Activated B cell treated with CpG ODN at 0.5 μM for 24 hours (primary cell): ENCODE measurements around the gene BRAT1. TPM values are rescaled to one million over a fixed set of nuclear protein-coding genes. Genes with fewer than 3 reads are reported as not detected.

Experiments used
- ATAC-seq: fragments of 200-7000 bp; cut with Tn5 transposase; one replicate; pipeline ENCODE4 v1.10.0; 2021; ENCODE audit warnings: low read depth, mild to moderate bottlenecking, moderate library complexity
- CTCF ChIA-PET: fragments of 350-600 bp; sonication (Branson Sonifier 250); formaldehyde crosslinking; loops from one replicate; lab custom pipeline; 2021; ENCODE audit warnings: antibody characterized with exemption; lab: Charles Lee
- POLR2A ChIA-PET: fragments of 350-600 bp; sonication (Branson Sonifier 250); formaldehyde crosslinking; loops from one replicate; lab custom pipeline; 2021; ENCODE audit warnings: antibody characterized with exemption; lab: Charles Lee
- DNase-seq: peaks from one replicate; pipeline ENCODE4 v3.0.0; 2022
- H3K27ac Mint-ChIP-seq: one replicate; pipeline ENCODE4 v1.8.0; 2020; ENCODE audit warnings: mixed read lengths
- H3K27me3 Mint-ChIP-seq: one replicate; pipeline ENCODE4 v1.8.0; 2021; ENCODE audit warnings: mixed read lengths
- H3K36me3 Mint-ChIP-seq: one replicate; pipeline ENCODE4 v1.8.0; 2021; ENCODE audit warnings: low read depth, mixed read lengths
- H3K4me1 Mint-ChIP-seq: one replicate; pipeline ENCODE4 v1.8.0; 2021; ENCODE audit warnings: mixed read lengths
- H3K4me3 Mint-ChIP-seq: one replicate; pipeline ENCODE4 v1.8.0; 2020; ENCODE audit warnings: mild to moderate bottlenecking, mixed read lengths
- H3K9me3 Mint-ChIP-seq: one replicate; pipeline ENCODE4 v1.8.0; 2020; ENCODE audit warnings: mixed read lengths
- CTCF ChIP-seq: fragments of 200-600 bp; IDR thresholded peaks from one replicate; pipeline ENCODE4 v1.8.0; 2022; ENCODE audit warnings: antibody characterized with exemption, mild to moderate bottlenecking
- intact Hi-C: fragments of 100-400 bp; cut with micrococcal nuclease; formaldehyde crosslinking; loops from one replicate; pipeline ENCODE4 v1.15.1; 2024
- total RNA-seq: library from RNA; stranded (reverse); gene quantifications from 2 replicates; pipeline ENCODE4 v1.2.3, GENCODE V29; 2022

Gene BRAT1
- total RNA-seq, 1 donor from 2014 or later, result 31.7 TPM

- POLR2A ChIA-PET, result interaction anchor here (0.6 to 2.1 kb wide), 9 partner anchors 29 to 1017 kb away, joined by 3 to 17 read pairs (median 6); partner anchors contain the start of gene TTYH3
- H3K4me1 Mint-ChIP-seq, result peaks cover 32% of the 10 kb centered on the region
- ATAC-seq (no peak), DNase-seq (no peak)
- H3K4me3 Mint-ChIP-seq, result peak overlapping the region; percentile 79
- intact Hi-C loops, result loop anchor here (1.0 to 5.0 kb wide), 3 partner anchors 30 to 285 kb away; partner anchors contain the start of genes EIF3B and GNA12
- H3K9me3 Mint-ChIP-seq, result no peaks in the 10 kb centered on the region
- TF ChIP-seq CTCF, result no peak
- no peaks in the 10 kb centered on the region for H3K36me3 Mint-ChIP-seq
- H3K27me3 Mint-ChIP-seq, result no peaks in the 10 kb centered on the region
- H3K27ac Mint-ChIP-seq, result no peak overlapping the region
- CTCF ChIA-PET, result interaction anchor here (1.0 kb wide), 2 partner anchors 121 to 150 kb away, joined by 3 to 4 read pairs; no protein-coding TSS in a partner anchor
These were observed 4.1 kb upstream of the BRAT1 start for GRCh38 chr7:2559283-2559950.

GRCh38 chr7:2558629-2559282 is 3.4 kb upstream of the BRAT1 start, which contains the start of gene IQCE:
Gene IQCE (plus strand): TSS chr7:2558979. CDS start chr7:2559182, 203 bp downstream.
- DNase-seq, result peak; percentile 95
- intact Hi-C loops, result loop anchor here (1.0 to 5.0 kb wide), 3 partner anchors 29 to 286 kb away; partner anchors contain the start of genes EIF3B and GNA12
- Mint-ChIP-seq H3K9me3 (no peaks in the 10 kb centered on the region), H3K27ac (no peak within 1 kb of the TSS), H3K36me3 (peaks cover 2% of the 10 kb centered on the region), H3K4me1 (peaks cover 38% of the 10 kb centered on the region), H3K4me3 (peak within 1 kb of the TSS; percentile 79), H3K27me3 (no peaks in the 10 kb centered on the region)
- ChIA-PET CTCF (interaction anchor here (1.0 kb wide), 2 partner anchors 122 to 151 kb away, joined by 3 to 4 read pairs; no protein-coding TSS in a partner anchor), POLR2A (interaction anchor here (0.6 to 2.1 kb wide), 11 partner anchors 29 to 1016 kb away, joined by 3 to 17 read pairs (median 6); partner anchors contain the start of gene TTYH3)
- peak; percentile 58 for ATAC-seq
- no peak for TF ChIP-seq CTCF

- peak overlapping the region; percentile 87 for H3K4me3 Mint-ChIP-seq
- intact Hi-C loops, result loop anchor here (1.0 to 5.0 kb wide), 6 partner anchors 24 to 202 kb away; partner anchors contain the start of genes EIF3B and TTYH3
- DNase-seq (no peak), ATAC-seq (no peak)
- H3K27ac Mint-ChIP-seq, result peak overlapping the region; percentile 79
- TF ChIP-seq CTCF, result no peak
- peaks cover 18% of the 10 kb centered on the region for H3K36me3 Mint-ChIP-seq
- peaks cover 39% of the 10 kb centered on the region for H3K4me1 Mint-ChIP-seq
- ChIA-PET POLR2A (interaction anchor here (0.7 to 2.2 kb wide), 5 partner anchors 19 to 43 kb away, joined by 3 to 21 read pairs (median 3); no protein-coding TSS in a partner anchor), CTCF (interaction anchor here (1.2 kb wide), 1 partner anchor 43 kb away, joined by 3 read pairs; no protein-coding TSS in a partner anchor)
- H3K27me3 Mint-ChIP-seq, result no peaks in the 10 kb centered on the region
- no peaks in the 10 kb centered on the region for H3K9me3 Mint-ChIP-seq
These were observed 638 bp downstream of the BRAT1 start for GRCh38 chr7:2554661-2555111.

- peak overlapping the region; percentile 87 for H3K4me3 Mint-ChIP-seq
- ChIA-PET POLR2A (interaction anchor here (0.6 to 2.2 kb wide), 6 partner anchors 24 to 99 kb away, joined by 3 to 21 read pairs (median 3); no protein-coding TSS in a partner anchor), CTCF (interaction anchor here (1.2 kb wide), 1 partner anchor 42 kb away, joined by 3 read pairs; no protein-coding TSS in a partner anchor)
- peaks cover 40% of the 10 kb centered on the region for H3K4me1 Mint-ChIP-seq
- no peak for ATAC-seq
- peak overlapping the region; percentile 79 for H3K27ac Mint-ChIP-seq
- H3K36me3 Mint-ChIP-seq, result peaks cover 24% of the 10 kb centered on the region
- DNase-seq, result no peak
- no peak for TF ChIP-seq CTCF
- H3K9me3 Mint-ChIP-seq, result no peaks in the 10 kb centered on the region
- H3K27me3 Mint-ChIP-seq, result no peaks in the 10 kb centered on the region
- intact Hi-C loops, result no loop called here
These were observed 1.3 kb downstream of the BRAT1 start for GRCh38 chr7:2553831-2554581.
